ENCODE measurements around the gene TNNI2.

TNNI2 gene

GRCh38 chr11:1889941-1890855, 51.4 kb downstream of the TNNI2 start:
- no peak for DNase-seq

All from CD4-positive, alpha-beta T cell treated with Interleukin-1 beta for 1 hour (primary cell).